ENCODE results near the gene ANKRD44.
"Not testable (repeated sequence)": the region's sequence is repeated elsewhere in the genome, so short reads cannot be mapped to it uniquely, and the experiment has no call there.

The ANKRD44 gene

GRCh38 chr2:197085665-197086064, 224.9 kb downstream of the ANKRD44 start:
- H3K4me3 ChIP-seq (ENCODE audit: low read depth, low read length), result no peak overlapping the region

DNA sequence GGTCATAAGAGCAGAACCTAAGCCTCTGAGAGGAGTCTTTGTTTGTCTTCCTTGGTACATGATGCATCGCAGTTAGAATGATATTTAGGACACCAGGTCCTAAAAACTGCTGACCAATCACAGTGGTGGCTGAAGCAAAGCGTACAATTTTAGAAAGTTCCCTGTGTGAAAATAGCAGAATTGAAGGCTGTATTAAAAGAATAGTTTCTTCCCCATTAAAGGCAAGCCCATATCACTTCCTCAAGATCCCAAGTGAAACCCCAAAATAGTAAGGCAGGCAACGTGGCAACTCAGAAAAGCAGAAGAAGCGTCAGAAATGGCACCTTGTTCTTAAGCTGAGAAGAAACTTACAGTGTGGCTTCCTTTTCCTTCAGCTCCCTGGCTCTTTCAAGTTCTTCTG, 229.3 kb downstream of the ANKRD44 start:
- no peak overlapping the region for H3K4me3 ChIP-seq (ENCODE audit: low read depth, low read length)

DNA sequence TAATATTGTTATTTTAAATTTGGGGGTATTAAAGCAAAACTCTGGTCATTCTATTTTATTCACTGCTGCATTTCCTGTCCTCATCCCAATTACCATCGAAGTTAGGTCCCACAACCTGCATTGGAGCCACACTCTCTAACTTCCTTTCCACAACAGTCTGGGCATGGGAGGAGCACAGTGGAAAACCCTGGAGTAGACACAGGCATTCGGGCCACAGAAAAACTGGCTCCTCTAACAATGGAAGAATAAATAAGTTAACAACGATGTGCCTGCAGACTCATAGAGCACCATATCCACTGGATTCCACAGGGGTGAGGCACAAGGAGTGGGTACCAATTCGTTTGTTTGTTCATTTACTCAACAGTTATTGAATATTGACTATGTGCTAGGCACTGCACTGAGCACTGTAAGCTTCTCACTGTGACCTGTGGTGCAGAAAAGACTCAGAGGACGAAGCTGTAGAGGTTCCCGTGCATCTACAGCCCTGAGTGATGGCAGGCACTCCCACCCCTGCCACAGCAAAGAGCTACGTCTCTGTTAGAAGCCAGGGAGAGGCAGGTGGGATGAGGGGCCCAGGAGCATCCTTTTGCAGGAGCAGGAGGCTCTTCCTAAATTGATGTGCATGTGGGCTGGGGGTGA, 229.9 kb downstream of the ANKRD44 start:
- no peak overlapping the region for H3K4me3 ChIP-seq (ENCODE audit: low read depth, low read length)

GRCh38 chr2:197079832-197080555, 230.6 kb downstream of the ANKRD44 start:
- no peak overlapping the region for H3K4me3 ChIP-seq (ENCODE audit: low read depth, low read length)

- H3K4me3 ChIP-seq (ENCODE audit: low read depth, low read length), result no peak overlapping the region
Measured at GRCh38 chr2:197079414-197079813, 231.2 kb downstream of the ANKRD44 start.

GRCh38 chr2:197078535-197078934, 232.0 kb downstream of the ANKRD44 start:
- no peak overlapping the region for H3K4me3 ChIP-seq (ENCODE audit: low read depth, low read length)

- H3K4me3 ChIP-seq (ENCODE audit: low read depth, low read length), result no peak overlapping the region
Measured at GRCh38 chr2:197077336-197077735, 233.2 kb downstream of the ANKRD44 start.

DNA sequence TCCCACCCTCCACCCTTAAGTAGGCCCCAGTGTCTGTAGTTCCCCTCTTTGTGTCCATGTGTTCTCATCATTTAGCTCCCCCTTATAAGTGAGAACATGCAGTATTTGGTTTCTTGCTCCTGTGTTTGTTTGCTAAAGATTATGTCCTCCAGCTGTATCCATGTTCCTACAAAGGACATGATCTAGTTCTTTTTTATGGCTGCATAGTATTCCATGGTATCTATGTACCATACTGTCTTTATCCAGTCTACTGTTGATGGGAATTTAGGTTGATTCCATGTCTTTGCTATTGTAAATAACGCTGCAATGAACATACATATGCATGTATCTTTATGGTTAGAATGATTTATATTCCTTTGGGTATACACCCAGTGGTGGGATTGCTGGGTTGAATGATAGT, 233.9 kb downstream of the ANKRD44 start:
- no peak overlapping the region for H3K4me3 ChIP-seq (ENCODE audit: low read depth, low read length)

DNA sequence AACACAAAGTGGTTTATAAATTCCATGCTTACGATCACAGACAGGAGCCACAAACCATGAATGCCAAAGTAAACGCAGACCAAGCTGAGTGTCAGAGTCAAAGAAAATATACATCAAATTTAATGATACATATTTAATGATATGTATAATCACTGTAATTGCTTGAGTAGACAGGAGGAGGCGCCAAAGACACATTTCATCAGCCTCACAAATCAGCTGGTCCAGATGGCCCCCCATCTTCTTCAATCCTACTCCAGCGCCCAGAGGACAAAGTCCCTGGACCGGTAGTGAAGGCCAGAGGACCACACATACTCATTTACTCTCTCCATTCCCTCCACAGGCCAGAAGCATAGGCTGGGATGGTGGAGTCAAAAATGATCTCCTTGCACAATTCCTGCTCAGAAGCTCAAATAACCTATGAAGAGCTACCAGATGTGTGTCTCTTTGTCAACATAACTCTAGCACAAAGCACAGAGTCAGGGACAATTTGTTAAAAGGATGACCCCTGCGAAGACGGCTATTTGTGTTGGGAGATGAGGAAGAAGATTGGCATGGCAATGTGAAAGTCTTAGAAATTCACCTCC, 234.7 kb downstream of the ANKRD44 start:
- H3K4me3 ChIP-seq (ENCODE audit: low read depth, low read length), result no peak overlapping the region

- H3K4me3 ChIP-seq (ENCODE audit: low read depth, low read length), result no peak overlapping the region
Measured at GRCh38 chr2:197075281-197075680, 235.3 kb downstream of the ANKRD44 start.

GRCh38 chr2:197073701-197074433, 236.7 kb downstream of the ANKRD44 start:
- no peak overlapping the region for H3K4me3 ChIP-seq (ENCODE audit: low read depth, low read length)

DNA sequence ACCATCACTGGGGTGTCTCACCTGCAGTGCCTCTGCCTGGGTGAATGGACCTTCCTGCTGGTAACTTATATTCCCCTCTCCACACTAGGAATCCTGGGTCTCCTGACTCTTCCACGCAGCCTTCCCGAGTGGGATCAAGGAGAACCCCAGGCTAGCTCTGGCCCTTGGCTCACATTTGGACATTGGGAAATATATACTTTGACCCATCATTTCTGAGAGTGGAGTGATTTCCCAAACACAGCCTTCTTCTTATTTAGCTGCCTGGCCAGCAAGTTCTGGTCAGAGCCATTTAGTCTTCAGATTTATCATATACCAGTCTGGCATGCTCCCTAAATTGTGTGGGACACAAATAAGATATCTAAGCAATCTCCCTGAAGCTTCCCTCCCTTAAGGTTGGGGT, 237.3 kb downstream of the ANKRD44 start:
- no peak overlapping the region for H3K4me3 ChIP-seq (ENCODE audit: low read depth, low read length)

DNA sequence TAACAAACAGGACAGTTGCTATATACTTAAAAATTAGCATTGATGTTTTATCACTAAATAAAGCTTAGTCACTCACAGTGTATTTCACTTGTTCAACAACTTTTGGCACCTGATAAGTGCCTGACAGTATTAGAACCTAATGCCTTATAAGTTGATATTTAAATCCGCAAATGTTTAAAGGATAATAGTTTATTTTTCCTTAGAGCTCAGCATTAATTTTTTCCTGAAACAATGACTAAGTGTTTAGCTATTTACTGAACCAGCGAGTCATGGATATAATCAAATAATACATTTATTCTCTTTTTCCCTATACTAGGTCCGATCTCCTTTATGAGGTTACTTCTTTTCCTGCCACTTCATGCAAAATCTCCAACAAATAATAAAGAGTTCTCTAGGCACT, 238.0 kb downstream of the ANKRD44 start:
- no peak overlapping the region for H3K4me3 ChIP-seq (ENCODE audit: low read depth, low read length)

- no peak overlapping the region for H3K4me3 ChIP-seq (ENCODE audit: low read depth, low read length)
Measured at GRCh38 chr2:197071790-197072436, 238.7 kb downstream of the ANKRD44 start.

GRCh38 chr2:197071213-197071612, 239.4 kb downstream of the ANKRD44 start:
- no peak overlapping the region for H3K4me3 ChIP-seq (ENCODE audit: low read depth, low read length)

DNA sequence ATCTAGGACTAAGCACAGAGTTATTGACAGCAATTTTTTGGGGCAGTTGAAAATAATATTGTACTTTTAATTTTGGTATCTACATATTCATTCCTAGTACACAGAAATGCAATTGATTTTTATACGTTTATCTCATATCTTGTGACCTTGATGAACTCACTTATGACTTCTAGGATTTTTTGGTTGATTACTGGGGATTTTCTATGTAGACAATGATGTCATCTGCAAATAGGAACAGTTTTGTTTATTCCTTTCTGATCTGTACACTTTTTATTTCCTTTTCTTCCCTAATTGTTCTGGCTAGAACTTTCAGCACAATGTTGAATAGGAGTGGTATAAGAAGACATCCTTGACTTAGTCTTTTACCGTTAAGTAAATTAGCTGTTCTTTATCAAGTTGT, 240.6 kb downstream of the ANKRD44 start:
- H3K4me3 ChIP-seq (ENCODE audit: low read depth, low read length), result no peak overlapping the region

GRCh38 chr2:197062574-197062973, 248.0 kb downstream of the ANKRD44 start:
- H3K4me3 ChIP-seq (ENCODE audit: low read depth, low read length), result not testable (repeated sequence)

DNA sequence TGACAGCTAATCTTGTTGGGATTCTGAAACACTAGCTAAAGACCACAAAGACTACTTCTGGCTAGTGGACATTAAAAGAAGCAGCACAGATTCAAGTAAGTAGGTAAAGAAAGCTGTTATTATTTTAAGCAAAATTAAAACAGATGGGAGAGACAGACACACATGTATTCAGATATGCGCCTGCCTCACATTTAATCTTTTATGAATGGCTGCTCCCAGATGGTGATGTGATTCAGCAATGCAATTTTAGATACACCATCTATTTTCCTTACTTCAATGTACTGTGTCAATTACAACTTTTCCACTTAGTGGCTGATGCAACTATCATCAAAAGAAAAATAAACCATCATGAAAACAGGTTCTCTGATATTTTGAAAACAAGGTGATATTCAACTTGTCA, 251.1 kb downstream of the ANKRD44 start:
- no peak overlapping the region for H3K4me3 ChIP-seq (ENCODE audit: low read depth, low read length)

DNA sequence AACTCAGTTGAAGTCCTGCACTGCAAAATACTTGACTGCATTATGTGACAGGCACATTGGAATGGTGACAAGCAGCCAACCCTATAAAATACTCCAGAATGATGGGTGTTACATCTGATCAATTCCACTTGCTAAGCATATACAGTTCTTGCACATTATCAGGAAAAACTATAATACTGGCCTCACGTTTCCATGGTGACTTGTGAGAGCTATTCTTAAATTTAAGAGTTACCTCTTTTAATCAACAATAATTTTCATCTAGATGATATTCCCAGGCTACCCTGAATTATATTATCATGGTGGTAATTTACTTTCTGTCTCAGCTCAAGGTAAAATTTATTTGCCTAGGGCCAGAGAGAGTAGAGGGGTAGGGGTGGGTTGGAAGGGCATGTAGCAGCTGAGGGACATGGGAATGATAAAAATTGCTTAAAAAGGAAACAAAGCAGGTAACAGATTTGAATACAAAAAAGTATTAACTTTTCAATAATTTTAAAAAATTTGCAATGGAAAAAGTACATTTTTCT, 251.7 kb downstream of the ANKRD44 start:
- H3K4me3 ChIP-seq (ENCODE audit: low read depth, low read length), result no peak overlapping the region

DNA sequence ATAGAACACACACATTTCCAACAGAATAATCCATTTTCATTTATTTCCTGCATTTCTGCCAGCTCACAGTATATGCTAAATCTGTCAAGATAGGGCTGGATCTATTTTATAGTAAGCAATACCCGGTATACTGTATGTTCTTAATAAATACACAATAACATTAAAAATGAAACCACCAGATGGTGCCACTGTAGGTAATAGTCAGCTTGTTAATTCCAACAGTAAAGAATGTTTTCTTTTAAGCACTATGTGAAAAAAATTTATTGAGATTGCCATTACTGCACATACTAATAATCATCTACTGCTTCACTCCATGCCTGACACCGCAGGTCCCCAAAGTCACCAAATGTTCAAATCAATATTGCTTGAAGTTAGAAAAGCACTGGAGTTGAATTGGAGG, 252.6 kb downstream of the ANKRD44 start:
- no peak overlapping the region for H3K4me3 ChIP-seq (ENCODE audit: low read depth, low read length)

- no peak overlapping the region for H3K4me3 ChIP-seq (ENCODE audit: low read depth, low read length)
Measured at GRCh38 chr2:197055045-197055444, 255.5 kb downstream of the ANKRD44 start.
